AG10803 (cell line): Measurements from ENCODE around the gene LPCAT2.
A peak's percentile ranks its signal among the peaks of the same experiment; 100 is the strongest.

ENCODE experiments used
- DNase-seq: peaks from one replicate; pipeline ENCODE4 v3.0.0; 2010; ENCODE audit warnings: low read depth
- H3K4me3 ChIP-seq: 2 replicates; pipeline ENCODE4 v1.5.1; 2011; ENCODE audit warnings: mild to moderate bottlenecking, low read length, control low read depth
- TF ChIP-seq, protein P1 (sequence below): conservative IDR thresholded peaks from 2 replicates; pipeline ENCODE4 v1.5.1; 2011; ENCODE audit warnings: mild to moderate bottlenecking, low read length, control low read depth, inconsistent platforms

LPCAT2 gene

DNA sequence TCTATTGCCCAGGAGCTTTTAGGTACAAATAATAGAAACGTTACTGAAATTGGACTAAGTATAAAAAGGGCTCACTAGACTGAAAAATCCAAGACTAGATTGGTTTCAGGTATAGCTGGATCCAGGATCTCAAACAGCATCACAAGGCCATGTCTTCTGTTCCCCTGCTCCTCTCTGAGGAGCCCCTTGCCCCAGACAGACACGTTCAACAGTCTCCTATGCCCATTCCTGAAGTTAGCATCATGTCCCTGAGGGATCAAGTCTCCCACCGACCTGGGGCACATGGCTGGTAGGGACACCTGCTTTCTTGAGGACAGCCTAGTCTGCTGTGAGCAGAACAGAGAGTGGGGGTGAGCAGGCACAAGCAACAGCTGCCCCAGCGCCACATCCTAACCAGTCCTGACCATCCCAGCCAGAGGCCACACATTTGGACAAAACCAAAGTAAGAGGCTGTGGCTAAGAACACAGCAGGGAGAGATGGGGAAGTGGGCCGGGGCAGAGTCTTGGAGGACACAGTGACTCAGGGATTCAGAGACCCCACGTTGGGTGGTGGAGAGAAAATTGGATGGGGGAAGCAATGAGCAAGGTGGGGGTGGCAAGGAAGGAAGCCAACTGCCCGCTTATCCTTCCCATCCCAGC lies 40.4 kb upstream of the LPCAT2 start:
- TF ChIP-seq, protein P1, sequence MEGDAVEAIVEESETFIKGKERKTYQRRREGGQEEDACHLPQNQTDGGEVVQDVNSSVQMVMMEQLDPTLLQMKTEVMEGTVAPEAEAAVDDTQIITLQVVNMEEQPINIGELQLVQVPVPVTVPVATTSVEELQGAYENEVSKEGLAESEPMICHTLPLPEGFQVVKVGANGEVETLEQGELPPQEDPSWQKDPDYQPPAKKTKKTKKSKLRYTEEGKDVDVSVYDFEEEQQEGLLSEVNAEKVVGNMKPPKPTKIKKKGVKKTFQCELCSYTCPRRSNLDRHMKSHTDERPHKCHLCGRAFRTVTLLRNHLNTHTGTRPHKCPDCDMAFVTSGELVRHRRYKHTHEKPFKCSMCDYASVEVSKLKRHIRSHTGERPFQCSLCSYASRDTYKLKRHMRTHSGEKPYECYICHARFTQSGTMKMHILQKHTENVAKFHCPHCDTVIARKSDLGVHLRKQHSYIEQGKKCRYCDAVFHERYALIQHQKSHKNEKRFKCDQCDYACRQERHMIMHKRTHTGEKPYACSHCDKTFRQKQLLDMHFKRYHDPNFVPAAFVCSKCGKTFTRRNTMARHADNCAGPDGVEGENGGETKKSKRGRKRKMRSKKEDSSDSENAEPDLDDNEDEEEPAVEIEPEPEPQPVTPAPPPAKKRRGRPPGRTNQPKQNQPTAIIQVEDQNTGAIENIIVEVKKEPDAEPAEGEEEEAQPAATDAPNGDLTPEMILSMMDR: no peak
- H3K4me3 ChIP-seq: no peak overlapping the region
- no peak for DNase-seq

DNA sequence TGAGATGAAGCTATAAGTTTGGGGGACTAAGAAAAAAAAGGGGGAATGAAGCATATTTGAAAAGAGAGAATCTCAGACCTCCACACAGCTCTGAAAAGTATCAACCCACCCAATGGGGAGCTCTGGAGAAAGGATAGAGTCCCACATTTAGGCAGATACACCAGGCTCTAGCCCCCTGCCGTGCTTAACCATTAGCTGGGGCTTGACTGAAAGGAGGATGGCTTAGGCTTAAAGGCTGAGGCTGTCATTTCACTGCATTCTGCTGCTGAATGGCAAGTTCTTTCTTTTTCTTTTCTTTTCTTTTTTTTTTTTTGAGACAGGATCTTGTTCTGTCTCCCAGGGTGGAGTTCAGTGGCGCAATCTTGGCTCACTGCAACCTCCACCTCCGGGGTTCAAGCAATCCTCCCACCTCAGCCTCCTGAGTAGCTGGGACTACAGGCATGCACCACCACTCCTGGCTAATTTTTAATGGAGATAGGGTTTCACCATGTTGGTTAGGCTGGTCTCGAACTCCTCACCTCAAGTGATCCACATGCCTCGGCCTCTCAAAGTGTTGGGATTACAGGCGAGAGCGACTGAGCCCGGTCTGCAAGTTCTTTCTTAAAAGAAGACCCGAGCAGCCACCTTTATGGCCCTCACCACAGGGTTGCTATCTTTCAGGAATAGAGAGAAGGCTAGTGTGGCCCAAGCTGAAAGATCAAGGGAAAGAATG lies 38.9 kb upstream of the LPCAT2 start:
- TF ChIP-seq, protein P1: no peak
- DNase-seq: no peak
- H3K4me3 ChIP-seq: no peak overlapping the region

DNA sequence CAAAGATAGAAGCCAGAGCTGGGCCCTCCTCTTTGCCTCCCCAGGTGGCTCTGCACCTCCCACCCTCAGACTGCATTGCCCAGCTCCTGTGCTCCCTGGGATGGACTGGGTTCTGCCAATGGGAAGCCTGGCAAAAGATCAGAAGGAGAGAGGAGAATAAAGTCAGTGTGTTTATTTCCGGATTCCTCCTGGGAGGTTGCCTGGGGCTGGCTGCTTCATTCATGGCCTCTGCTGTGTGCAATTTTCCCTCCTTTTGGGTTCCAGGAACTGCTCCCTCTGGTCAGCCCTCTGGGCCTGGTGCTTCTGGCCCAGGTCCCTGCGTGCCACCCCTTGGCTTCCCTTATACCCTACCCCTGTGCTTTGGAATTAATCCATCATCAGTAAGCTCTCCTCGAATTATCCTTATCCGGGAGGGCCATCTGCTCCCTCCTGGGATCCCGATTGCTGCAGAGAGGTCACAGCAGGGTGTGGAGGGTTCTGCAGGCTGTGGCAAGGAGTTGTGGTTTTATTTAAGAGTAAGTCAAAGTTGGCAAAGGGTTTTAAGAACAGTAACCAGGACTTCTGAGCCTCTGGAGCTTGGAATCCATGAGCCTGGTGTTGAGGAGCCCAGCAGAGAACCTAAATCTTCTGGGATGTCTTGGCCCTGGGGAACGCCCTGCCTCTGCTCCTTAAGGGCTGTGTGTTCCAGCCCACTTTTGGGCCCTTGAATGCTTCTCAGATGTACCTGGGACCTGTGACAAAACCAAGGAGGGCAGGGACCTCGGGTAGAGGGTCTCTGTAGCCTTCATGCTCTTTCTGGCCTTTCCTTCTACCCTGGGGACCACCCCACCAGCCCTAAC lies 38.1 kb upstream of the LPCAT2 start:
- H3K4me3 ChIP-seq: no peak overlapping the region
- TF ChIP-seq, protein P1: no peak
- peak; percentile 78 for DNase-seq

DNA sequence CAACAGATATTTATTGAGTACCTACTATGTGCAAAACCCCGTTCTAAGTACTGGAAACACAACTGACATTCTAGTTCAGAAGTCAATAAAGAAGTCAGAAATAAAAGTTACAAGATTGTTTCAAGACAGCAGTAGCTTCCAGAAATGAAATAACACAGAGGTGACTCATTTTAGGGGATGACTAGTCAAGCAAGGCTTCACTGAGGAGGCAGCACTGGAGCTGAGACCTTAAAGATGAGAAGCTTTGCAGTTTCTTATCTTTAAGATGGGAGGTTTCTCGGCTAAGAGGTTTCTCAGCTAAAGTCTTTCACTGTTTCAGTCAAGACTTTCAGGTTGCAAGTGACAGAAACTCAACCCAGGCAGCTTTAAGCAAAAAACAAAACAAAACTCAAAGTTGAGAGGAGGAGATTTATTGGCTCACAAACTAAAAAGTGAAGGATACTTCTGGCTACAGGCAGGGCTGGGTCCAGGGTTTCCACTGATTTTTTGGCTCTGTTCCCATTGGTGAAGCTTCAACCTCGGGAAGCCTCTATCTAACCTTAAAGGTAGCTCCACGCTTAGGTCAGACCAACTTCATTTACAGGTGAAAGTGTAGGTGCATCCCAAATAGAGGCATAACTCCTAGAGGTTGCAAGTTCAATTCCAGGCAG lies 37.3 kb upstream of the LPCAT2 start:
- TF ChIP-seq, protein P1: no peak
- no peak overlapping the region for H3K4me3 ChIP-seq
- DNase-seq: peak; percentile 81

DNA sequence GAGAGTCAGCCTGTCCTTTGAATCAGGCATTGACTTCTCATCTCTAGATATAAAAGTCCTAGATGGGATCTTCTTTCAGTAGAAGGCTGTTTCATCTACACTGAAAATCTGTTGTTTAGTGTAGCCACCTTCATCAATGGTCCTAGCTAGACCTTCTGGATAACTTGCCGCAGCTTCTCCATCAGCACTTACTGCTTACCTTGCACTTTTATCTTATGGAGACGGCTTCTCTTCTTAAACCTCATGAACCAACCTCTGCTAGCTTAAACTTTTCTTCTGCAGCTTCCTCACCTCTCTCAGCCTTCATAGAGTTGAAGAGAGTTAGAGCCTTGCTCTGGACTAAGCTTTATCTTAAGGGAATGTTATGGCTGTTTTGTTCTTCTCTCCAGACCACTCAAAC lies 35.3 kb upstream of the LPCAT2 start:
- no peak for DNase-seq
- TF ChIP-seq, protein P1: no peak

DNA sequence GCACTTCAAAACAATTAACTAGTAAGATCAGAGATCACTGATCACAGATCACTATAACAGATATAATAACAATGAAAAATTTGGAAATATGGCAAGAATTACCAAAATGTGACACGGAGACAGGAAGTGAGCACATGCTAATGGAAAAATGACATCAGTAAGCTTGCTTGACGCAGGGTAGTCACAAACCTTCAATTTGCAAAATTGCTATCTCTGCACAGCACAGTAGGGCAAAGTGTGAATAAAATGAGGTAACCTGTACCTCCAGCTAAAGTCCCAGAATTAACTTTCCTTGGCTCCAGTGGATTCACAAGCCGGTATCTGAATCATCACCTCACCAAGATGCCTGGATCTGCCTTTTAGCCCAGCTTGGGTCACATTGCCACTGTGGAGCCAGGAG lies 34.1 kb upstream of the LPCAT2 start:
- no peak for DNase-seq
- TF ChIP-seq, protein P1: no peak
- H3K4me3 ChIP-seq: no peak overlapping the region

More for the DNA sequence above, 35.3 kb upstream of the LPCAT2 start:
- H3K4me3 ChIP-seq: no peak overlapping the region
